Chondrocyte (in vitro differentiated cells): ENCODE data around the gene PRLH. TPM values are rescaled to one million over a fixed set of nuclear protein-coding genes. Genes with fewer than 3 reads are reported as not detected.

Experiments
- DNase-seq: peaks from one replicate; pipeline ENCODE4 v3.0.0; 2021; ENCODE audit warnings: mixed read lengths, low spot score
- H3K27ac Mint-ChIP-seq: one replicate; pipeline ENCODE4 v1.8.0; 2021; ENCODE audit warnings: mild to moderate bottlenecking, moderate library complexity, mixed read lengths; ENCODE audit not compliant: unreplicated experiment
- H3K27me3 Mint-ChIP-seq: 2 replicates; pipeline ENCODE4 v1.8.0; 2021; ENCODE audit warnings: low read depth, mixed read lengths
- H3K36me3 Mint-ChIP-seq: 2 replicates; pipeline ENCODE4 v1.8.0; 2021; ENCODE audit warnings: low read depth, mixed read lengths
- H3K4me1 Mint-ChIP-seq: 2 replicates; pipeline ENCODE4 v1.8.0; 2021; ENCODE audit warnings: low read depth, mild to moderate bottlenecking, mixed read lengths
- H3K4me3 Mint-ChIP-seq: one replicate; pipeline ENCODE4 v1.8.0; 2021; ENCODE audit warnings: mild to moderate bottlenecking, moderate library complexity, mixed read lengths; ENCODE audit not compliant: unreplicated experiment
- H3K9me3 Mint-ChIP-seq: 2 replicates; pipeline ENCODE4 v1.8.0; 2021; ENCODE audit warnings: low read depth, mixed read lengths
- total RNA-seq: library from RNA; stranded (reverse); gene quantifications from 3 replicates; pipeline ENCODE4 v1.2.1, GENCODE V29; 2021
- TF ChIP-seq, protein P1 (sequence below): fragments of 200-600 bp; sonication (generic); IDR thresholded peaks from 2 replicates; pipeline ENCODE4 v1.5.0; 2021; ENCODE audit warnings: antibody characterized with exemption, mild to moderate bottlenecking, moderate library complexity

The PRLH gene
- total RNA-seq, 1 donor from 2014 or later, result not detected

GRCh38 chr2:237574894-237575868 is 8.8 kb downstream of the PRLH start:
- H3K9me3 Mint-ChIP-seq, result no peaks in the 10 kb centered on the region
- no peak overlapping the region for H3K4me3 Mint-ChIP-seq
- DNase-seq, result peak; percentile 87
- TF ChIP-seq, protein P1, sequence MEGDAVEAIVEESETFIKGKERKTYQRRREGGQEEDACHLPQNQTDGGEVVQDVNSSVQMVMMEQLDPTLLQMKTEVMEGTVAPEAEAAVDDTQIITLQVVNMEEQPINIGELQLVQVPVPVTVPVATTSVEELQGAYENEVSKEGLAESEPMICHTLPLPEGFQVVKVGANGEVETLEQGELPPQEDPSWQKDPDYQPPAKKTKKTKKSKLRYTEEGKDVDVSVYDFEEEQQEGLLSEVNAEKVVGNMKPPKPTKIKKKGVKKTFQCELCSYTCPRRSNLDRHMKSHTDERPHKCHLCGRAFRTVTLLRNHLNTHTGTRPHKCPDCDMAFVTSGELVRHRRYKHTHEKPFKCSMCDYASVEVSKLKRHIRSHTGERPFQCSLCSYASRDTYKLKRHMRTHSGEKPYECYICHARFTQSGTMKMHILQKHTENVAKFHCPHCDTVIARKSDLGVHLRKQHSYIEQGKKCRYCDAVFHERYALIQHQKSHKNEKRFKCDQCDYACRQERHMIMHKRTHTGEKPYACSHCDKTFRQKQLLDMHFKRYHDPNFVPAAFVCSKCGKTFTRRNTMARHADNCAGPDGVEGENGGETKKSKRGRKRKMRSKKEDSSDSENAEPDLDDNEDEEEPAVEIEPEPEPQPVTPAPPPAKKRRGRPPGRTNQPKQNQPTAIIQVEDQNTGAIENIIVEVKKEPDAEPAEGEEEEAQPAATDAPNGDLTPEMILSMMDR, result no peak
- no peak overlapping the region for H3K27ac Mint-ChIP-seq
- peaks cover 2% of the 10 kb centered on the region for H3K27me3 Mint-ChIP-seq
- no peaks in the 10 kb centered on the region for H3K36me3 Mint-ChIP-seq
- peaks cover 12% of the 10 kb centered on the region for H3K4me1 Mint-ChIP-seq

DNA sequence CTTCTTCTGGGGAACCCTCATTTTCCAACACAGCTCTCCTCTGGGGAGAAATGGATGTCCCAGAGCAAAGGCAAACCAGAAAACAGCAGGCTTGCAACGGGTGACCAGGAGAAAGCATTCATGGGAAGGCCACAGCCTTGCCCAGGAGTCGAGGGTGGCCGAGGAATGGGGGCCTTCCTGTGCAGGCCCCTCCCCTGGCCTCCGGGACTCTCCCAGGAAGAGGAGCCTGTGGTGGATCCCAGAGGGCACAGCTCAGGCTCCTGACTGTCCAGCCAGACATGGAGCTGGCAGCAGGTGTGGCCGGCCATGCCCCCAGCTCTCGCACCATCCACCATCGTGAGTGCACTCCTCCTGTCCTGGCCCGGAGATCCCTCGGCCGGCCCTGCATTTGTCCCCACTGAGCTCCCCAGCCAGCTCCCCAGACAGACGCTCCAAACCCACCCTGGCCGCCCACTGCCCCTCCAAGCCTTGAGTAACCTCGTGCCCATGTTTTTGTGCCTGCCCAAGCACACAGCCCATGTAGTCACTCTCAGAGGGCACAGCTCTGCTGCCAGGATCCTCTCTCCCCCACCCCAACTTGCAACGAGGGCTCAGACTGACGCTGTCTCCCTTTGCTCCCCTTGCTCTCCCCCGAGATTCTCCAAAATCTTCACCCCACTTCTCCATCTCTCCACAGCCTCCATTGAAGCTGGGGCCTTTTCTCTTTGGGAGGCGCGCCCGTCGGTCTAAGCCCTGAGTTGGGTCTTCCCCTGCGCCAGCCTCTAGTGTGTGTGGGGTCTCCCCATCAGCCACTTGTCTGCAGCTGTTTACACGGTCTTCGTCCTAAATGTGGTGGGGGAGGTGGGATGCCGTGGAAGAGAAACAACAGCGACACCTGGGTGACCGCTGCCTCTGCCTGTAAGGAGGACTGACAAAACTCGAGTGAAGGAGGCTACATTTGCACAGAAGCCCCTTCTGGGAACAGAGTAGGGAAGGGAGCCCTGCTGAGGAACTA is 9.8 kb downstream of the PRLH start:
- Mint-ChIP-seq H3K9me3 (no peaks in the 10 kb centered on the region), H3K27ac (no peak overlapping the region), H3K4me1 (peaks cover 12% of the 10 kb centered on the region), H3K36me3 (no peaks in the 10 kb centered on the region), H3K4me3 (no peak overlapping the region), H3K27me3 (peaks cover 2% of the 10 kb centered on the region)
- TF ChIP-seq, protein P1, result no peak
- DNase-seq, result peak; percentile 75

- Mint-ChIP-seq H3K27me3 (peaks cover 2% of the 10 kb centered on the region), H3K27ac (no peak overlapping the region), H3K4me1 (peaks cover 15% of the 10 kb centered on the region), H3K4me3 (no peak overlapping the region), H3K9me3 (no peaks in the 10 kb centered on the region), H3K36me3 (no peaks in the 10 kb centered on the region)
- TF ChIP-seq, protein P1, result no peak
- peak; percentile 53 for DNase-seq
Measured at GRCh38 chr2:237576974-237577373, 10.6 kb downstream of the PRLH start.

DNA sequence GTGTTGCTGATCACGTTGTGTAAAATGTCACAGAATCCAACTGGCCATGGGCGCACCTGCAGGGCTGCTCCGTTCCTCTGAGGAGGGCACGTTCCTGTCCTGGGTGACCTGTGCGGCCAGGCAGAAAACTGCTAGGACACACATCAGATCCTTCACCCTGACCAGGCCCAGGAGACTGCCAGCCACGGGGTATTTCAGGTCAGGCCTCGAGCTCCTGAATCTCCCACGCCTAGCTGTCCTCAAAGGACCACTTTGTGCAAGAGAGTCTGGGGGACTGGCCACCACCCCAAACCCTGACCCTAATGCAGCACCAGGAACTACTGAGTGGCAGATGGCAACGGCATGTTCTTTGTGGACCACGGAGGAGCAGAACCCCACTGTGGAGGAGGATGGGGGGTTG is 11.1 kb downstream of the PRLH start:
- peaks cover 15% of the 10 kb centered on the region for H3K4me1 Mint-ChIP-seq
- no peaks in the 10 kb centered on the region for H3K36me3 Mint-ChIP-seq
- H3K27me3 Mint-ChIP-seq, result peaks cover 2% of the 10 kb centered on the region
- TF ChIP-seq, protein P1, result no peak
- H3K9me3 Mint-ChIP-seq, result no peaks in the 10 kb centered on the region
- H3K4me3 Mint-ChIP-seq, result no peak overlapping the region
- DNase-seq, result peak; percentile 68
- no peak overlapping the region for H3K27ac Mint-ChIP-seq
